Measurements from ENCODE around the gene EME1. TPM values are rescaled to one million over a fixed set of nuclear protein-coding genes. Genes with fewer than 3 reads are reported as not detected.

Gene EME1
- total and polyA plus RNA-seq, 2 of the 8 experiments (the other 6 are each of a cell fraction or from before 2014, with no cell fraction given): 13.9 to 16.3 TPM

- H3K14ac ChIP-seq (ENCODE audit: insufficient read length): no peak overlapping the region
- TF ChIP-seq PHF8 (conservative IDR thresholded peaks at IDR 0.05; ENCODE audit: low read depth, low read length): no peak
- no peak for TF ChIP-seq BACH1 (IDR thresholded peaks at IDR 0.05; ENCODE audit: low read length)
- no peak for TF ChIP-seq JUN (IDR thresholded peaks at IDR 0.05; ENCODE audit: low read depth, low read length)
- no peak for TF ChIP-seq KDM1A (IDR thresholded peaks at IDR 0.05; ENCODE audit: borderline replicate concordance, low read length)
- TF ChIP-seq CREB1 (IDR thresholded peaks at IDR 0.05): no peak
- H3K18ac ChIP-seq (ENCODE audit: extremely low read depth, low read length): no peak overlapping the region
- H4K20me1 ChIP-seq (replicated peaks in 1 of 2; ENCODE audit: control insufficient read depth in 1 of 2, insufficient read depth in 2 of 2, low read length in 2 of 2): peaks cover 0 to 22% of the 10 kb centered on the region in 2 experiments
- no peak for FAIRE-seq
- H3K4me1 ChIP-seq (replicated peaks in 1 of 4; ENCODE audit: control insufficient read depth in 3 of 4, insufficient read depth in 4 of 4, low read length in 3 of 4): no peaks in the 10 kb centered on the region
- H3K9ac ChIP-seq (replicated peaks in 1 of 4; ENCODE audit: extremely low read depth in 1 of 4, low read depth in 3 of 4, low read length in 3 of 4): no peak overlapping the region
- no peak overlapping the region for H2BK20ac ChIP-seq (ENCODE audit: low read length)
- H3K4me3 ChIP-seq (ENCODE audit: extremely low read depth in 1 of 4, insufficient read depth in 2 of 4, low read depth in 3 of 4, low read length in 4 of 4): no peak overlapping the region
- peaks cover 10% of the 10 kb centered on the region for H3K79me1 ChIP-seq (ENCODE audit: low read depth, low read length)
- H2BK15ac ChIP-seq (ENCODE audit: low read length): no peak overlapping the region
- DNase-seq (ENCODE audit: low read depth in 1 of 2, low spot score in 2 of 2): no peak
- peaks cover 0 to 5% of the 10 kb centered on the region in 2 experiments; a peak in 1 of 4 replicates for H3K79me2 ChIP-seq (ENCODE audit: control insufficient read depth in 1 of 2, insufficient read depth in 2 of 2, low read length in 2 of 2)
- H2BK5ac ChIP-seq (ENCODE audit: low read depth, low read length): no peak overlapping the region
- no peak overlapping the region for H3K27ac ChIP-seq (ENCODE audit: low read depth, low read length)
- H4K91ac ChIP-seq (replicated peaks; ENCODE audit: insufficient read length, low read length): no peak overlapping the region
- H3K23ac ChIP-seq (ENCODE audit: insufficient read length): no peak overlapping the region
- no peak overlapping the region for H3K4me2 ChIP-seq (ENCODE audit: insufficient read depth in 1 of 2, low read depth in 2 of 2, low read length in 2 of 2)
- H2AK5ac ChIP-seq (ENCODE audit: low read depth, low read length): no peak overlapping the region
- H3K36me3 ChIP-seq (ENCODE audit: control insufficient read depth in 2 of 4, insufficient read depth in 4 of 4, low read length in 3 of 4): peaks cover 12 to 42% (median 28%) of the 10 kb centered on the region in 4 experiments
- H3K9me3 ChIP-seq (ENCODE audit: insufficient read depth in 2 of 2, low read depth in 1 of 2, low read length in 1 of 2): no peaks in the 10 kb centered on the region
- no peak overlapping the region for H4K8ac ChIP-seq (ENCODE audit: extremely low read depth, insufficient read depth, low read length)
- no peaks in the 10 kb centered on the region for H3K27me3 ChIP-seq (replicated peaks in 1 of 4; ENCODE audit: control insufficient read depth in 3 of 4, extremely low read depth in 1 of 4, insufficient read depth in 3 of 4, low read length in 3 of 4)
- no peak overlapping the region for H4K5ac ChIP-seq (ENCODE audit: insufficient read length, low read depth, low read length)
- H3K4ac ChIP-seq (replicated peaks; ENCODE audit: insufficient read length, low read depth, low read length): no peak overlapping the region
- no peak overlapping the region for H3K56ac ChIP-seq (replicated peaks; ENCODE audit: insufficient read length, low read depth, low read length)
- no peak overlapping the region for H2AFZ ChIP-seq (ENCODE audit: low read length)
- no peaks in the 10 kb centered on the region for H3K23me2 ChIP-seq (ENCODE audit: low read depth, low read length)
- H2BK120ac ChIP-seq (replicated peaks; ENCODE audit: low read depth, low read length): no peak overlapping the region
- CTCF ChIA-PET (ENCODE audit: partially characterized antibody): interaction anchor here (1.0 to 1.8 kb wide), 5 partner anchors 9 to 88 kb away, joined by 3 to 7 read pairs (median 4); no protein-coding TSS in a partner anchor
- WGBS, 2 experiments (ENCODE audit: extremely low coverage in 1 of 2, insufficient coverage in 1 of 2, insufficient read length in 1 of 2, insufficient replicate concordance in 2 of 2, low coverage in 1 of 2, low lambda C conversion rate in 2 of 2, missing lambda C conversion rate in 1 of 2): 95% methylated on average over 22 of the region's 27 CpGs; no CpG with 5 or more reads in 1 of the 2 experiments
- no peak overlapping the region for H2BK12ac ChIP-seq (ENCODE audit: low read depth, low read length)
- POLR2A ChIA-PET (ENCODE audit: partially characterized antibody): interaction anchor here (12.4 kb wide), 1 partner anchor 9 kb away, joined by 135 read pairs; no protein-coding TSS in a partner anchor
These were observed 19.3 kb upstream of the EME1 start for GRCh38 chr17:50353600-50354195.

All from H1 (cell line).